Kidney tubule cell (primary cell): ENCODE results near the gene FCHO1.
A peak's percentile ranks its signal among the peaks of the same experiment; 100 is the strongest.
"Not testable (repeated sequence)": the region's sequence is repeated elsewhere in the genome, so short reads cannot be mapped to it uniquely, and the experiment has no call there.

ENCODE experiments used
- DNase-seq: peaks from one replicate; pipeline ENCODE4 v3.0.0-alpha.2; 2018; ENCODE audit warnings: low spot score

FCHO1 gene

GRCh38 chr19:17762505-17763229 is 11.4 kb downstream of the FCHO1 start:
- peak; percentile 33 for DNase-seq

GRCh38 chr19:17764348-17764747 is 13.1 kb downstream of the FCHO1 start:
- DNase-seq: no peak

- DNase-seq: no peak
Measured at GRCh38 chr19:17765069-17765618, 13.9 kb downstream of the FCHO1 start.

GRCh38 chr19:17766543-17767131 is 15.4 kb downstream of the FCHO1 start:
- DNase-seq: peak; percentile 87

GRCh38 chr19:17767559-17767958 is 16.3 kb downstream of the FCHO1 start:
- DNase-seq: no peak

- DNase-seq: no peak
Measured at GRCh38 chr19:17770613-17771012, 19.3 kb downstream of the FCHO1 start.

GRCh38 chr19:17772172-17772571 is 20.9 kb downstream of the FCHO1 start:
- DNase-seq: no peak

- DNase-seq: peak; percentile 37
Measured at GRCh38 chr19:17775245-17775927, 24.1 kb downstream of the FCHO1 start.

GRCh38 chr19:17775991-17776803 is 24.9 kb downstream of the FCHO1 start:
- DNase-seq: no peak

- DNase-seq: not testable (repeated sequence)
Measured at GRCh38 chr19:17777840-17778239, 26.6 kb downstream of the FCHO1 start.

- DNase-seq: peak; percentile 73
Measured at GRCh38 chr19:17778251-17778967, 27.1 kb downstream of the FCHO1 start.

- peak; percentile 52 for DNase-seq
Measured at GRCh38 chr19:17778968-17779929, 28.0 kb downstream of the FCHO1 start.

- no peak for DNase-seq
Measured at GRCh38 chr19:17780781-17781180, 29.5 kb downstream of the FCHO1 start.

GRCh38 chr19:17783721-17784120 is 32.4 kb downstream of the FCHO1 start:
- DNase-seq: not testable (repeated sequence)

GRCh38 chr19:17784201-17785008 is 33.1 kb downstream of the FCHO1 start:
- peak; percentile 71 for DNase-seq

GRCh38 chr19:17787274-17787913 is 36.1 kb downstream of the FCHO1 start:
- DNase-seq: no peak

GRCh38 chr19:17788632-17789031 is 37.4 kb downstream of the FCHO1 start:
- no peak for DNase-seq

- peak; percentile 50 for DNase-seq
Measured at GRCh38 chr19:17790059-17790780, 38.9 kb downstream of the FCHO1 start.
